ENCODE data around the gene PAPPA. TPM values are rescaled to one million over a fixed set of nuclear protein-coding genes. Genes with fewer than 3 reads are reported as not detected.

PAPPA gene
- total RNA-seq, 2 donors from 2014 or later: 0.09 TPM

DNA sequence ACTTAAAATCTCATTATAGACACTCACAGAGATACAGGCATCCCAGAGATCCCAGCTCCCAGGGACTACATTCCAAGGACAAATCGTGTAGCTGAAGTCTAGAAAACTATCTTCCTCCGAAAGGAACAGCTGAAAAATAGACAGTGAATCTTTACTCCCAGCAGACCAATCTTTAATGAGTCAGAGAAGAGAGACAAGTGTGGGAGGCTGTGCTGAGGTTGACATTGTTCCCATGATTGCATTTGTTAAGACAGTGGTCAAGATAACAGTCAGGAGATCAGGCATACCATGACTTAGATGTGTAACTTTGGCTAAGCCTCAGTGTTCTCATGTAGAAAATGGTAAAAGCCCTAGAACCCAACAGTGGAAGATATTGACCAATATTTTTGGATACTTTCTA lies 120.7 kb downstream of the PAPPA start:
- TF ChIP-seq, protein P1, sequence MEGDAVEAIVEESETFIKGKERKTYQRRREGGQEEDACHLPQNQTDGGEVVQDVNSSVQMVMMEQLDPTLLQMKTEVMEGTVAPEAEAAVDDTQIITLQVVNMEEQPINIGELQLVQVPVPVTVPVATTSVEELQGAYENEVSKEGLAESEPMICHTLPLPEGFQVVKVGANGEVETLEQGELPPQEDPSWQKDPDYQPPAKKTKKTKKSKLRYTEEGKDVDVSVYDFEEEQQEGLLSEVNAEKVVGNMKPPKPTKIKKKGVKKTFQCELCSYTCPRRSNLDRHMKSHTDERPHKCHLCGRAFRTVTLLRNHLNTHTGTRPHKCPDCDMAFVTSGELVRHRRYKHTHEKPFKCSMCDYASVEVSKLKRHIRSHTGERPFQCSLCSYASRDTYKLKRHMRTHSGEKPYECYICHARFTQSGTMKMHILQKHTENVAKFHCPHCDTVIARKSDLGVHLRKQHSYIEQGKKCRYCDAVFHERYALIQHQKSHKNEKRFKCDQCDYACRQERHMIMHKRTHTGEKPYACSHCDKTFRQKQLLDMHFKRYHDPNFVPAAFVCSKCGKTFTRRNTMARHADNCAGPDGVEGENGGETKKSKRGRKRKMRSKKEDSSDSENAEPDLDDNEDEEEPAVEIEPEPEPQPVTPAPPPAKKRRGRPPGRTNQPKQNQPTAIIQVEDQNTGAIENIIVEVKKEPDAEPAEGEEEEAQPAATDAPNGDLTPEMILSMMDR (conservative IDR thresholded peaks at IDR 0.05): no peak
- peaks cover 63% of the 10 kb centered on the region for H3K27me3 ChIP-seq (ENCODE audit: control insufficient read depth, insufficient read depth, low read length, poor library complexity, severe bottlenecking)
- Mint-ChIP-seq H3K4me1 (peaks cover 50% of the 10 kb centered on the region), H3K4me3 (no peak overlapping the region), H3K27me3 (ENCODE audit: insufficient read depth) (peaks cover 99% of the 10 kb centered on the region), H3K27ac (no peak overlapping the region), H3K9me3 (no peaks in the 10 kb centered on the region), H3K36me3 (ENCODE audit: low read depth) (no peaks in the 10 kb centered on the region)
- no peaks in the 10 kb centered on the region for H3K36me3 ChIP-seq (ENCODE audit: control insufficient read depth, insufficient read depth, low read length)
- no peaks in the 10 kb centered on the region for H3K9me3 ChIP-seq (ENCODE audit: control insufficient read depth, low read length)
- WGBS, 2 experiments (ENCODE audit: insufficient coverage in 1 of 2, insufficient read length in 1 of 2): 87 to 88% methylated on average over 2 of the region's 2 CpGs
- peaks cover 5% of the 10 kb centered on the region for H3K4me1 ChIP-seq (ENCODE audit: control insufficient read depth, insufficient read depth, low read length)
- H3K4me3 ChIP-seq (ENCODE audit: low read length): no peak overlapping the region
- no peak overlapping the region for H3K27ac ChIP-seq (ENCODE audit: low read depth, low read length)
- DNase-seq: no peak
- H3K9ac ChIP-seq (ENCODE audit: extremely low read depth, low read length, poor library complexity, severe bottlenecking): no peak overlapping the region

DNA sequence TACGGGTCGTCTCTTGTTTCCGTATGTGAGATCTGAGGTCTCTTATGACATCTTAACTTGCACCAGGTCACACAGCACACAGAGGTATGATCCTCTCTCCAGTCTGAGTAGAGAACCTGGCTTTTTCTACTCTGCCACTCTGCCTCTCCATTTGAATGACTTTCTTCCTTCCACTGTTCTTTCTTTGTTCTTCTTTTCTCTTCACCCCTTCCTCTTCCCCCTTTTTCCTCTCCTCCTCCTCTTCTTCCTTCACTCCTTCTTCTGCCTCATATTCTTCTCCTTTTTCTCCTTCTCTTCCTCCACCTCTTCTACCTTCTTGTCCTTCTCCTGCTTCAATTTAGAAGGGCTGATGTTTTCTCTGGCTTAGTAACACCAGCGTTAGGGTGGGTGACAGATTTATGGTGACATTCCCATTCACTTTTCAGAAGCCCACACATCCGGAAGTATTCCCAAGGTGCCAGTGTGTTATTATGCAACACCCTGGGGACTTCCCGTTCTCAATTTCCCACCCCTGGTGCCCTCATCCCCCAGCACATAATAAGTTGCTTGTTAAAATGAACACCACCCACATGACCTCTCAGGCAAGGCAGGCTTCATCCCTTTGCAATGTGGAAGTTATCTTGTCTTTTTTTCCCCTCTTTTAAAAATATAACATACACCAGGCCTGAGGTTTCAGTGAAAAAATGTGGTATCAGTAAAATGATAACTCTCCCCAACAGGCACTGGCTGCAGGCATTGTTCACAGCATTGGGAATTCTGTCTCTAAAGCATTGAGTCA lies 122.0 kb downstream of the PAPPA start:
- H3K4me3 ChIP-seq (ENCODE audit: low read length): no peak overlapping the region
- TF ChIP-seq, protein P1 (conservative IDR thresholded peaks at IDR 0.05): no peak
- H3K27ac ChIP-seq (ENCODE audit: low read depth, low read length): no peak overlapping the region
- no peak overlapping the region for H3K9ac ChIP-seq (ENCODE audit: extremely low read depth, low read length, poor library complexity, severe bottlenecking)
- no peaks in the 10 kb centered on the region for H3K36me3 Mint-ChIP-seq (ENCODE audit: low read depth)
- no peak for DNase-seq
- H3K27ac Mint-ChIP-seq: no peak overlapping the region
- WGBS, 2 experiments (ENCODE audit: insufficient coverage in 1 of 2, insufficient read length in 1 of 2): 68 to 85% methylated on average over 4 to 6 of the region's 6 CpGs
- no peaks in the 10 kb centered on the region for H3K9me3 ChIP-seq (ENCODE audit: control insufficient read depth, low read length)
- peaks cover 46% of the 10 kb centered on the region for H3K4me1 Mint-ChIP-seq
- no peak overlapping the region for H3K4me3 Mint-ChIP-seq
- peaks cover 5% of the 10 kb centered on the region for H3K4me1 ChIP-seq (ENCODE audit: control insufficient read depth, insufficient read depth, low read length)
- H3K27me3 Mint-ChIP-seq (ENCODE audit: insufficient read depth): peaks cover 99% of the 10 kb centered on the region
- H3K27me3 ChIP-seq (ENCODE audit: control insufficient read depth, insufficient read depth, low read length, poor library complexity, severe bottlenecking): peaks cover 69% of the 10 kb centered on the region
- no peaks in the 10 kb centered on the region for H3K9me3 Mint-ChIP-seq
- no peaks in the 10 kb centered on the region for H3K36me3 ChIP-seq (ENCODE audit: control insufficient read depth, insufficient read depth, low read length)

DNA sequence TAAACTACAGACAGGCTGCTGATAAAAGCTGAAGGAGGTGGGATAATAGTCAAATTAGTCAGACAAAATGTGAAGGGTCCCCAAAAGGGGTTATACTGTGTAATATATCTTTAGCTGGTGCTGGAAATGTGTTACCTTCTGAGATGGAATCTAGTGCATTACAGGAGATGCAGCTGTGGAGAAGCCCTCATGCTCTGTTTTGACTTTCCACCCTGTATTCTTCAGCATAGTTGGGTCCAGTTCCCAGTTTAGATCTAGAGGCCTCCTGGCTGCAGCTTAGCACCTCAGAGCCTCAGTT lies 122.6 kb downstream of the PAPPA start:
- no peak overlapping the region for H3K4me3 ChIP-seq (ENCODE audit: low read length)
- H3K27me3 ChIP-seq (ENCODE audit: control insufficient read depth, insufficient read depth, low read length, poor library complexity, severe bottlenecking): peaks cover 69% of the 10 kb centered on the region
- TF ChIP-seq, protein P1 (conservative IDR thresholded peaks at IDR 0.05): no peak
- DNase-seq: no peak
- no peak overlapping the region for H3K4me3 Mint-ChIP-seq
- H3K4me1 Mint-ChIP-seq: peaks cover 45% of the 10 kb centered on the region
- peaks cover 99% of the 10 kb centered on the region for H3K27me3 Mint-ChIP-seq (ENCODE audit: insufficient read depth)
- H3K36me3 Mint-ChIP-seq (ENCODE audit: low read depth): no peaks in the 10 kb centered on the region
- no peak overlapping the region for H3K9ac ChIP-seq (ENCODE audit: extremely low read depth, low read length, poor library complexity, severe bottlenecking)
- H3K4me1 ChIP-seq (ENCODE audit: control insufficient read depth, insufficient read depth, low read length): peaks cover 5% of the 10 kb centered on the region
- H3K27ac ChIP-seq (ENCODE audit: low read depth, low read length): no peak overlapping the region
- no peaks in the 10 kb centered on the region for H3K9me3 Mint-ChIP-seq
- no peaks in the 10 kb centered on the region for H3K36me3 ChIP-seq (ENCODE audit: control insufficient read depth, insufficient read depth, low read length)
- no peak overlapping the region for H3K27ac Mint-ChIP-seq
- H3K9me3 ChIP-seq (ENCODE audit: control insufficient read depth, low read length): no peaks in the 10 kb centered on the region
